PC-9 (cell line): Measurements from ENCODE around the gene F2.

Experiments used
- EZH2 ChIP-seq: fragments of 200-600 bp; sonication (generic); IDR thresholded peaks from 2 replicates; pipeline ENCODE4 v1.8.0; 2017; ENCODE audit warnings: antibody characterized with exemption, low read depth
- TF ChIP-seq, protein P1 (sequence below): fragments of 200-600 bp; sonication (generic); conservative IDR thresholded peaks from 2 replicates; pipeline ENCODE4 v1.6.1; 2017; ENCODE audit warnings: mixed run types, antibody characterized with exemption, mild to moderate bottlenecking, moderate library complexity

DNA sequence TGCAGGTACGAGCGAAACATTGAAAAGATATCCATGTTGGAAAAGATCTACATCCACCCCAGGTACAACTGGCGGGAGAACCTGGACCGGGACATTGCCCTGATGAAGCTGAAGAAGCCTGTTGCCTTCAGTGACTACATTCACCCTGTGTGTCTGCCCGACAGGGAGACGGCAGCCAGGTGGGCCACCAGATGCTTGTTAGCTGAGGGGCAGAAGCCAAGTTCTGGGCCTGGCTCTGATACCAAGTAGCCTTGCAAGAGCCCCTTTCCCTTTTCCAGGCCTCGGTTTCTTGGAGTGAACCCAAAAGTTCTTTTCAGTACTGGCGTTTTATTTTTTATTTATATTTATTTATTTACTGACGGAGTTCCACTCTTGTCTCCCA lies 9.6 kb downstream of the F2 start:
- TF ChIP-seq, protein P1, sequence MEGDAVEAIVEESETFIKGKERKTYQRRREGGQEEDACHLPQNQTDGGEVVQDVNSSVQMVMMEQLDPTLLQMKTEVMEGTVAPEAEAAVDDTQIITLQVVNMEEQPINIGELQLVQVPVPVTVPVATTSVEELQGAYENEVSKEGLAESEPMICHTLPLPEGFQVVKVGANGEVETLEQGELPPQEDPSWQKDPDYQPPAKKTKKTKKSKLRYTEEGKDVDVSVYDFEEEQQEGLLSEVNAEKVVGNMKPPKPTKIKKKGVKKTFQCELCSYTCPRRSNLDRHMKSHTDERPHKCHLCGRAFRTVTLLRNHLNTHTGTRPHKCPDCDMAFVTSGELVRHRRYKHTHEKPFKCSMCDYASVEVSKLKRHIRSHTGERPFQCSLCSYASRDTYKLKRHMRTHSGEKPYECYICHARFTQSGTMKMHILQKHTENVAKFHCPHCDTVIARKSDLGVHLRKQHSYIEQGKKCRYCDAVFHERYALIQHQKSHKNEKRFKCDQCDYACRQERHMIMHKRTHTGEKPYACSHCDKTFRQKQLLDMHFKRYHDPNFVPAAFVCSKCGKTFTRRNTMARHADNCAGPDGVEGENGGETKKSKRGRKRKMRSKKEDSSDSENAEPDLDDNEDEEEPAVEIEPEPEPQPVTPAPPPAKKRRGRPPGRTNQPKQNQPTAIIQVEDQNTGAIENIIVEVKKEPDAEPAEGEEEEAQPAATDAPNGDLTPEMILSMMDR: no peak
- TF ChIP-seq EZH2: no peak
